WTC11 (cell line): ENCODE data around the gene ARHGEF10L.

Experiments
- CBFB ChIP-seq: sonication (generic); formaldehyde crosslinking; IDR thresholded peaks from 2 replicates; pipeline ENCODE4 v1.8.1; 2022; ENCODE audit warnings: mild to moderate bottlenecking, low read depth, missing genetic modification reagents
- CTCF ChIP-seq: fragments of 200-600 bp; IDR thresholded peaks from 2 replicates; pipeline ENCODE4 v1.8.0; 2022; ENCODE audit warnings: antibody characterized with exemption
- TF ChIP-seq, protein P1 (sequence below): sonication (generic); formaldehyde crosslinking; IDR thresholded peaks from 2 replicates; pipeline ENCODE4 v1.8.1; 2022; ENCODE audit warnings: mild to moderate bottlenecking, moderate library complexity, missing genetic modification reagents

DNA sequence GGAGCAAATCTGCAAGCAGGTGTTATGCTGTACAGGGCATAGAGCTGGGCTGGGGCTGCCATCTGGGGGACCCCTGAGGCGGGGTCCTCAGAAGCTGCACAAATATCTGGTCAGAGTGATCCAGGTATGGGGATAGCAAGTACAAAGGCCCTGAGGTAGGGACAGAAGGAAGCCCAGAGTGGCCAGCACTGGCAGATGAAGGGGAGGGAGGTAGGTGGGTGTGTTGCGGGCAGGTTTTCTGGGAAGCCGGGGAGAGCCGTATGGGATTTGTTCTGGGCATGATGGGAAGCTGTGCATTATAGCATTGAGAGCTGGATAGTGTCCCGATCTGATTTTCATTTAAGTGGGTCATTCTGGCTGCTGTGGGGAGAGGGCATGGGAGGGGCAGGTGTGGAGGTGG, 102.7 kb downstream of the ARHGEF10L start:
- TF ChIP-seq CTCF (no peak), CBFB (CRISPR knock-in tag) (no peak)
- TF ChIP-seq, protein P1, sequence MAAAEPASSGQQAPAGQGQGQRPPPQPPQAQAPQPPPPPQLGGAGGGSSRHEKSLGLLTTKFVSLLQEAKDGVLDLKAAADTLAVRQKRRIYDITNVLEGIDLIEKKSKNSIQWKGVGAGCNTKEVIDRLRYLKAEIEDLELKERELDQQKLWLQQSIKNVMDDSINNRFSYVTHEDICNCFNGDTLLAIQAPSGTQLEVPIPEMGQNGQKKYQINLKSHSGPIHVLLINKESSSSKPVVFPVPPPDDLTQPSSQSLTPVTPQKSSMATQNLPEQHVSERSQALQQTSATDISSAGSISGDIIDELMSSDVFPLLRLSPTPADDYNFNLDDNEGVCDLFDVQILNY = no peak
